ENCODE measurements around the gene PSME3. TPM values are rescaled to one million over a fixed set of nuclear protein-coding genes. Genes with fewer than 3 reads are reported as not detected.

Gene PSME3
- total and polyA plus RNA-seq, 4 donors = 25.0 to 55.3 (median 39.8) TPM

DNA sequence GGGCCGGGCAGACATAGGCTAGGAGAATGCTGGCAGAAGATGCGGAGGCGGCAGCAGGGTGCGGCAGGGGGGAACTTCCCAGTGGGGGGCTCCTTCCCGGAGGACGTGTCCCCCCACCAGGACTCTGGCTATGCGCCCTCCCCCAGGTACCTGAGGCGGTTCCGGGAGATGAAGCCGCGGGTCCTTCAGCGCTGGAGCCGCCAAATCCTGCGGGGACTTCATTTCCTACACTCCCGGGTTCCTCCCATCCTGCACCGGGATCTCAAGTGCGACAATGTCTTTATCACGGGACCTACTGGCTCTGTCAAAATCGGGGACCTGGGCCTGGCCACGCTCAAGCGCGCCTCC, 49.4 kb upstream of the PSME3 start (continued):
- no peak for TF ChIP-seq FOXA1 (IDR thresholded peaks at IDR 0.05)
- no peak for TF ChIP-seq HNF4G (IDR thresholded peaks at IDR 0.05)
- TF ChIP-seq, protein P1, sequence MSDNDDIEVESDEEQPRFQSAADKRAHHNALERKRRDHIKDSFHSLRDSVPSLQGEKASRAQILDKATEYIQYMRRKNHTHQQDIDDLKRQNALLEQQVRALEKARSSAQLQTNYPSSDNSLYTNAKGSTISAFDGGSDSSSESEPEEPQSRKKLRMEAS (IDR thresholded peaks at IDR 0.05) = no peak

DNA sequence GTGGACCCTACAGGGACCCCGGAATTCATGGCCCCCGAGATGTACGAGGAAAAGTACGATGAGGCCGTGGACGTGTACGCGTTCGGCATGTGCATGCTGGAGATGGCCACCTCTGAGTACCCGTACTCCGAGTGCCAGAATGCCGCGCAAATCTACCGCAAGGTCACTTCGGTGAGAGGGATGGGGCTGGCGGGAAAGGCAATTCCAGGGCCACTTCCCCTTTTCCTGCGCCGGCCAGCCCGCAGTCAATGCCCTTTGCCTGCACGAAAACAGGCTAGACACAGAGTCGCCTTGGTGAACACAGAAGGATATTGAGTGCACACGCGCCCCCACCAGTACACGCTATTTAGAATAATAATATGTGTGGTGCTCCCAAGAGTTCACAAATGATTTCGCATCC, 48.8 kb upstream of the PSME3 start:
- DNase-seq (ENCODE audit: low spot score) = no peak
- WGBS = 62% methylated on average over 25 of the region's 25 CpGs
- H3K4me3 ChIP-seq (ENCODE audit: low read depth in 1 of 3, low read length in 3 of 3) = no peak overlapping the region
- H3K9ac ChIP-seq (ENCODE audit: low read depth in 1 of 2, low read length in 2 of 2) = no peak overlapping the region
- peaks cover 0 to 3% (median 0%) of the 10 kb centered on the region in 4 donors for H3K36me3 ChIP-seq (ENCODE audit: control insufficient read depth in 4 of 4, insufficient read depth in 3 of 4, low read depth in 1 of 4, low read length in 3 of 4)
- H3K27ac ChIP-seq (ENCODE audit: low read depth in 1 of 2, low read length in 2 of 2) = no peak overlapping the region
- TF ChIP-seq RAD21 (IDR thresholded peaks at IDR 0.05) (no peak), HNF4G (IDR thresholded peaks at IDR 0.05) (no peak), TAF1 (conservative IDR thresholded peaks at IDR 0.05) (no peak)
- peaks cover 0 to 6% (median 0%) of the 10 kb centered on the region in 4 donors for H3K27me3 ChIP-seq (ENCODE audit: control insufficient read depth in 4 of 4, insufficient read depth in 4 of 4, low read length in 3 of 4)
- H3K9me3 ChIP-seq (ENCODE audit: control insufficient read depth in 4 of 4, low read length in 3 of 4) = no peaks in the 10 kb centered on the region
- peaks cover 4 to 16% (median 10%) of the 10 kb centered on the region in 4 donors for H3K4me1 ChIP-seq (ENCODE audit: control insufficient read depth in 4 of 4, insufficient read depth in 4 of 4, low read length in 3 of 4)

DNA sequence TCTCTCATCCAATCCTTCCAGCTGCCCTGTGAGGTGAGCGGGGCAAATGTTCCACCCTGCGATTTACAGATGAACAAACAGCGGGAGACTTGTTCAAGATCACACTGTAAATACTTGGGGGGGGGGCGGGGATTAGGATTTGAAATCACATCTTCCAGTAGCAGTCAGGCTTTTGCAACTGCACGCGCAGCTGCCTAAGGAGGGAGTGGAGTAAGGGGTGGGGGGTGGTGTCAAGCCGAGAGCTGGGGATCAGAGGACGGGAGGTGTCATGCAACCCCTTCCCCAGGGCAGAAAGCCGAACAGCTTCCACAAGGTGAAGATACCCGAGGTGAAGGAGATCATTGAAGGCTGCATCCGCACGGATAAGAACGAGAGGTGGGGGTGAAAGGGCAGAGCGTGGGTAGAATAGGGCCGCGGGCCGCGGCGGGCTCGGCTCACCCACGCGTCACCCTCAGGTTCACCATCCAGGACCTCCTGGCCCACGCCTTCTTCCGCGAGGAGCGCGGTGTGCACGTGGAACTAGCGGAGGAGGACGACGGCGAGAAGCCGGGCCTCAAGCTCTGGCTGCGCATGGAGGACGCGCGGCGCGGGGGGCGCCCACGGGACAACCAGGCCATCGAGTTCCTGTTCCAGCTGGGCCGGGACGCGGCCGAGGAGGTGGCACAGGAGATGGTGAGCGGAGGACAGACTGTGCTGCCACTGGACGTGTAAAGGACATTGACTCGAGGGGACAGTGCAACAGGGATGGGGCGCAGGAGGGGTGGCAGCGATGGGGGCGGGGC, 48.2 kb upstream of the PSME3 start:
- 67% methylated on average over 52 of the region's 52 CpGs for WGBS
- H3K9ac ChIP-seq (ENCODE audit: low read depth in 1 of 2, low read length in 2 of 2) = no peak overlapping the region
- H3K9me3 ChIP-seq (ENCODE audit: control insufficient read depth in 4 of 4, low read length in 3 of 4) = no peaks in the 10 kb centered on the region
- H3K27ac ChIP-seq (ENCODE audit: low read depth in 1 of 2, low read length in 2 of 2) = no peak overlapping the region
- DNase-seq (ENCODE audit: low spot score) = no peak
- no peak overlapping the region for H3K4me3 ChIP-seq (ENCODE audit: low read depth in 1 of 3, low read length in 3 of 3)
- no peaks in the 10 kb centered on the region for H3K36me3 ChIP-seq (ENCODE audit: control insufficient read depth in 4 of 4, insufficient read depth in 3 of 4, low read depth in 1 of 4, low read length in 3 of 4)
- TF ChIP-seq, protein P2, sequence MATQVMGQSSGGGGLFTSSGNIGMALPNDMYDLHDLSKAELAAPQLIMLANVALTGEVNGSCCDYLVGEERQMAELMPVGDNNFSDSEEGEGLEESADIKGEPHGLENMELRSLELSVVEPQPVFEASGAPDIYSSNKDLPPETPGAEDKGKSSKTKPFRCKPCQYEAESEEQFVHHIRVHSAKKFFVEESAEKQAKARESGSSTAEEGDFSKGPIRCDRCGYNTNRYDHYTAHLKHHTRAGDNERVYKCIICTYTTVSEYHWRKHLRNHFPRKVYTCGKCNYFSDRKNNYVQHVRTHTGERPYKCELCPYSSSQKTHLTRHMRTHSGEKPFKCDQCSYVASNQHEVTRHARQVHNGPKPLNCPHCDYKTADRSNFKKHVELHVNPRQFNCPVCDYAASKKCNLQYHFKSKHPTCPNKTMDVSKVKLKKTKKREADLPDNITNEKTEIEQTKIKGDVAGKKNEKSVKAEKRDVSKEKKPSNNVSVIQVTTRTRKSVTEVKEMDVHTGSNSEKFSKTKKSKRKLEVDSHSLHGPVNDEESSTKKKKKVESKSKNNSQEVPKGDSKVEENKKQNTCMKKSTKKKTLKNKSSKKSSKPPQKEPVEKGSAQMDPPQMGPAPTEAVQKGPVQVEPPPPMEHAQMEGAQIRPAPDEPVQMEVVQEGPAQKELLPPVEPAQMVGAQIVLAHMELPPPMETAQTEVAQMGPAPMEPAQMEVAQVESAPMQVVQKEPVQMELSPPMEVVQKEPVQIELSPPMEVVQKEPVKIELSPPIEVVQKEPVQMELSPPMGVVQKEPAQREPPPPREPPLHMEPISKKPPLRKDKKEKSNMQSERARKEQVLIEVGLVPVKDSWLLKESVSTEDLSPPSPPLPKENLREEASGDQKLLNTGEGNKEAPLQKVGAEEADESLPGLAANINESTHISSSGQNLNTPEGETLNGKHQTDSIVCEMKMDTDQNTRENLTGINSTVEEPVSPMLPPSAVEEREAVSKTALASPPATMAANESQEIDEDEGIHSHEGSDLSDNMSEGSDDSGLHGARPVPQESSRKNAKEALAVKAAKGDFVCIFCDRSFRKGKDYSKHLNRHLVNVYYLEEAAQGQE (IDR thresholded peaks at IDR 0.05) = no peak
- no peak for TF ChIP-seq RAD21 (IDR thresholded peaks at IDR 0.05)
- no peak for TF ChIP-seq TAF1 (conservative IDR thresholded peaks at IDR 0.05)
- no peak for TF ChIP-seq EGR1 (IDR thresholded peaks at IDR 0.05; ENCODE audit: low read depth in 2 of 2)
- TF ChIP-seq, protein P3, sequence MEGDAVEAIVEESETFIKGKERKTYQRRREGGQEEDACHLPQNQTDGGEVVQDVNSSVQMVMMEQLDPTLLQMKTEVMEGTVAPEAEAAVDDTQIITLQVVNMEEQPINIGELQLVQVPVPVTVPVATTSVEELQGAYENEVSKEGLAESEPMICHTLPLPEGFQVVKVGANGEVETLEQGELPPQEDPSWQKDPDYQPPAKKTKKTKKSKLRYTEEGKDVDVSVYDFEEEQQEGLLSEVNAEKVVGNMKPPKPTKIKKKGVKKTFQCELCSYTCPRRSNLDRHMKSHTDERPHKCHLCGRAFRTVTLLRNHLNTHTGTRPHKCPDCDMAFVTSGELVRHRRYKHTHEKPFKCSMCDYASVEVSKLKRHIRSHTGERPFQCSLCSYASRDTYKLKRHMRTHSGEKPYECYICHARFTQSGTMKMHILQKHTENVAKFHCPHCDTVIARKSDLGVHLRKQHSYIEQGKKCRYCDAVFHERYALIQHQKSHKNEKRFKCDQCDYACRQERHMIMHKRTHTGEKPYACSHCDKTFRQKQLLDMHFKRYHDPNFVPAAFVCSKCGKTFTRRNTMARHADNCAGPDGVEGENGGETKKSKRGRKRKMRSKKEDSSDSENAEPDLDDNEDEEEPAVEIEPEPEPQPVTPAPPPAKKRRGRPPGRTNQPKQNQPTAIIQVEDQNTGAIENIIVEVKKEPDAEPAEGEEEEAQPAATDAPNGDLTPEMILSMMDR (IDR thresholded peaks at IDR 0.05; ENCODE audit: low read depth, low read length, missing input control) = no peak
- TF ChIP-seq GABPA (IDR thresholded peaks at IDR 0.05 in 1 of 2, conservative IDR thresholded peaks at IDR 0.05 in 1 of 2) = no peak
- TF ChIP-seq, protein P1 (IDR thresholded peaks at IDR 0.05) = no peak
- TF ChIP-seq, protein P4, sequence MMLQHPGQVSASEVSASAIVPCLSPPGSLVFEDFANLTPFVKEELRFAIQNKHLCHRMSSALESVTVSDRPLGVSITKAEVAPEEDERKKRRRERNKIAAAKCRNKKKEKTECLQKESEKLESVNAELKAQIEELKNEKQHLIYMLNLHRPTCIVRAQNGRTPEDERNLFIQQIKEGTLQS (IDR thresholded peaks at IDR 0.05) = no peak
- no peak for TF ChIP-seq HNF4A (conservative IDR thresholded peaks at IDR 0.05)
- TF ChIP-seq YY1 (IDR thresholded peaks at IDR 0.05) = no peak
- no peak for TF ChIP-seq RXRA (IDR thresholded peaks at IDR 0.05)
- TF ChIP-seq FOXA1 (IDR thresholded peaks at IDR 0.05) = no peak
- TF ChIP-seq, protein P5, sequence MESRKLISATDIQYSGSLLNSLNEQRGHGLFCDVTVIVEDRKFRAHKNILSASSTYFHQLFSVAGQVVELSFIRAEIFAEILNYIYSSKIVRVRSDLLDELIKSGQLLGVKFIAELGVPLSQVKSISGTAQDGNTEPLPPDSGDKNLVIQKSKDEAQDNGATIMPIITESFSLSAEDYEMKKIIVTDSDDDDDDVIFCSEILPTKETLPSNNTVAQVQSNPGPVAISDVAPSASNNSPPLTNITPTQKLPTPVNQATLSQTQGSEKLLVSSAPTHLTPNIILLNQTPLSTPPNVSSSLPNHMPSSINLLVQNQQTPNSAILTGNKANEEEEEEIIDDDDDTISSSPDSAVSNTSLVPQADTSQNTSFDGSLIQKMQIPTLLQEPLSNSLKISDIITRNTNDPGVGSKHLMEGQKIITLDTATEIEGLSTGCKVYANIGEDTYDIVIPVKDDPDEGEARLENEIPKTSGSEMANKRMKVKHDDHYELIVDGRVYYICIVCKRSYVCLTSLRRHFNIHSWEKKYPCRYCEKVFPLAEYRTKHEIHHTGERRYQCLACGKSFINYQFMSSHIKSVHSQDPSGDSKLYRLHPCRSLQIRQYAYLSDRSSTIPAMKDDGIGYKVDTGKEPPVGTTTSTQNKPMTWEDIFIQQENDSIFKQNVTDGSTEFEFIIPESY (IDR thresholded peaks at IDR 0.05) = no peak
- TF ChIP-seq JUND (IDR thresholded peaks at IDR 0.05) = no peak
- H3K27me3 ChIP-seq (ENCODE audit: control insufficient read depth in 4 of 4, insufficient read depth in 4 of 4, low read length in 3 of 4) = peaks cover 0 to 6% (median 0%) of the 10 kb centered on the region in 4 donors
- peaks cover 2 to 12% (median 8%) of the 10 kb centered on the region in 4 donors for H3K4me1 ChIP-seq (ENCODE audit: control insufficient read depth in 4 of 4, insufficient read depth in 4 of 4, low read length in 3 of 4)

Data from liver (tissue), 9 donors.